GM18499 (cell line): Measurements from ENCODE around the gene RNF13.
"Not testable (repeated sequence)": the region's sequence is repeated elsewhere in the genome, so short reads cannot be mapped to it uniquely, and the experiment has no call there.

Source experiments
- ATAC-seq: cut with Tn5 transposase; IDR thresholded peaks from one replicate; pipeline ENCODE4 v1.9.1; 2021; ENCODE audit warnings: moderate number of reproducible peaks; ENCODE audit not compliant: insufficient read depth, unreplicated experiment

The RNF13 gene

DNA sequence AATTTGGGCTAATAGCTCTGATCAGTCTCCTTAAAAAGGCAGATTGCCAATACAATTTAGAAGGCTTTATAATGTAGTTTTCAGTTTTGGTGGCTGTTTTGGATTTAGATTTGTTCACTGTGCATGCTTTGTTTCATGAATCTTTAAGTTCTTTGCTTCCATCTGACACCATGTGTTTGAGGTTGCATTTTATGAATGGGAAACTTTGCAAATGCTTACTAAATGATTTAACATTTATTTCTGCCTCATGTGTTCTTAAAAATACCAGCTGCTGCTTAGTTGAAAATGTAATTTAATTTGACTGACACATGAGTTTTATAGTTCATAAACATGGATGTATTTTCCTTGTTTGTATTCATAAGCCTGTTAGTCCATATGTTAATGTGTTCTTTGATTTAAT is 78.6 kb downstream of the RNF13 start:
- ATAC-seq: no peak

DNA sequence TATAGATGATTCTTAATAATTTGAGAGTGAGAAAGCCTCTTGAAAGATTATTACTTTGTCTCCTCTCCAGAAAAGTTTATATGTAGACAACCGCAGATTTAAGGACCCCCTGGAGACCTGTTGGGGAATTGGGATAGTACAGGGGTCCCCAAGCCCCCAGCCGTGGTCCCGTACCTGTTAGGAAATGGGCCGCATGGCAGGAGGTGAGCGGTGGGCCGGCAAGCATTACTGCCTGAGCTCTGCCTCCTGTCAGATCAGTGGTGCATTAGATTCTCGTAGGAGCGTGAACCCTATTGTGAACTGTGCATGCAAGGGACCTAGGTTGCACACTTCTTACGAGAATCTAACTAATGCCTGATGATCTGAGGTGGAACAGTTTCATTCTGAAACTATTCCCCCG is 79.4 kb downstream of the RNF13 start:
- no peak for ATAC-seq

DNA sequence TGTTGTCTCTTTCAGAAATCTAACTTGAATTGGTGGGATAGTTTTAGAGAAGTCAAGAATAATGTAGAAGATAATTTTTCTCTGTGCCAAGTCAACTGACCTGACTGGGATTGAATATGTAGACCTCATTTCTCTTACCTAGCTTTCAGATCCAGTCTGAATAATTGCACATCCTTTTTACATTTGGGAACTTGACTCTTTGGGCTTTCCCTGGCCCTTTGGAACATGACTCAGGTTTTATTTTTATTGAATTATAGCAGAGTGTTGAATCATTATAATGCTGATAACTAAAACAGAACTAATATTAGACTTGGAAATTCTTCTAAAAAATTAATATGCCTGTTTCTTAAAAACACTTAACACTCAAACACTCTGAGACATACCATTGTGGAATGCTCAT is 81.2 kb downstream of the RNF13 start:
- no peak for ATAC-seq

DNA sequence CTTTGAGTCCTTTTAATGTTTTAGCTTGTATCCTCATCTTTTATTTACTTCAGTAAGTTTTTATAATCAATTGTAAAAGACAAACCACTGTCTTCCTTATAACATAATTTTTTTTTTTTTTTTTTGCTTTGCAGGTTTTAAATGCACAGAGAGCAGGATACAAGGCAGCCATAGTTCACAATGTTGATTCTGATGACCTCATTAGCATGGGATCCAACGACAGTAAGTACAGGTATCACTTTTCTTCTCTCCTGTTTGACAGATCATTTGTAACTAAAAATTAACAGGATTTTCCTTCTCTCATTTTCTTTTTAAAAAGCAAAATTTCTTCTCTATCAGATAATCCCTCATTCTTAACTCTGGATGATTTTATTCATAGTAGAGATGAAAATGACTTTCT is 82.3 kb downstream of the RNF13 start:
- ATAC-seq: no peak

DNA sequence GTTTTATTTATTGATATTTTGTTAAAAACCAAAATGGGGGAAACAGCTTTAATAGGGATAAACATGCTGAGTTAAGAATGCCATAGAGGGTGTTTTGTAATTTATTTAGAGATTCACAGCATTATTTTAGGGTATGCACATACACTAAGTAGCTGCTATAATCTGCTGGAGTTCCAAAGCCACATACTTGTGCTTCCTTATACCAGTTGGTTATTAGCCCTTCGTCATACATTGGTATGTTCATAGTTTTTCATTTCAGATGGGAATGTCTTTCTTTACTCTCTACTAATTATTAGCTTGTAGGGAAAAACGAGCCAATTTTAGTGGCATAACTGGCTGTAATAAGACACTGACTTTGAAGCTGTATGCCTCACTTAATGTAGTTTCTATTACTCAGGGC is 82.8 kb downstream of the RNF13 start:
- ATAC-seq: no peak

DNA sequence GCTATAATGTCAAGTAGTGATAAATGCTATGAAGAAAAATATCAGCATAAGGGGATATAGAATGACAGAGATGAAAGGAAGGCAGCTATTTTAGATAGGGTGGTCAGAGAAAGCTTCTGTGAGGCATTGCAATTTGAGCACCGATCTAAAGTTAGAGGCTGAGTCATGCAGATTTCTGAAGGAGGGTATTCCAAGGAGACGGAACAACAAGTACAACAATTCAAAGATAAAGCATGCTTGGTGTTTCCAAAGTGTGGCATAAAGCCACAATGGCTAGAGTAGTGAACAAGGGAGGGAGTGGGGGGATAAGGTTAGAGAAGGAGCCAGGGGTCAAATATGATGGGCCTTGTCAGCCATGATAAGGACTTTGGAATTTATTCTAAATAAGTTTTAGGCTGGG is 85.8 kb downstream of the RNF13 start:
- no peak for ATAC-seq

DNA sequence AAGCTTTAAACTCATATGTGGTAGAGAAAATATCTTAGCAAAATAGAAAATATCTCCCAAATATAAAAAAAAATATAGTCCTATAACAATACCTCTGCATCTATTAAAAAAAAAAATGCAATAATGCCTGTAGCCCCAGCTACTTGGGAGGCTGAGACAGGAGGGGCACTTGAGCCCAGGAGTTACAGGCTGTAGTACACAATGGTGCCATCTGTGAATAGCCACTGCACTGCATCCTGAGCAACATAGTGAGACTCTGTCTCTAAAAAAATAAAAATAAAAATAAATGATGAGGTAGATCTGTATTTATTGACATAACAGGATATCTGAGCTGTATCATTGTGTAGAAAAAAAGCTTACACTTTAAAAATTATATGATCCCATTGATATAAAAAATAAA is 87.3 kb downstream of the RNF13 start:
- no peak for ATAC-seq

DNA sequence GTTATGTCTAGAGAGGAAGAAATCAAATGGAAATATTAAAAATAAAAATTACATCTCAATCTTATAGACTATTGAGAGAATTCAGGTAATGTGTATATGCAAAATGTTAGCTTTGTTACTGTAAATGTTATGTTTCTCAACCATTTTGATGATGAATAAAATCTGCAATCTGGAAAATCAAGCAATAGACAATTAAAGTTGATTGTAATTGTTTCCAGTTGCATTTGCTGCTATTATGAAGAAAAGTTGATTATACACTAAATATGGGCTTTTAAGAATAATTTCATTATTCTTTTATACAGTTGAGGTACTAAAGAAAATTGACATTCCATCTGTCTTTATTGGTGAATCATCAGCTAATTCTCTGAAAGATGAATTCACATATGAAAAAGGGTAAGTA is 88.8 kb downstream of the RNF13 start:
- ATAC-seq: no peak

DNA sequence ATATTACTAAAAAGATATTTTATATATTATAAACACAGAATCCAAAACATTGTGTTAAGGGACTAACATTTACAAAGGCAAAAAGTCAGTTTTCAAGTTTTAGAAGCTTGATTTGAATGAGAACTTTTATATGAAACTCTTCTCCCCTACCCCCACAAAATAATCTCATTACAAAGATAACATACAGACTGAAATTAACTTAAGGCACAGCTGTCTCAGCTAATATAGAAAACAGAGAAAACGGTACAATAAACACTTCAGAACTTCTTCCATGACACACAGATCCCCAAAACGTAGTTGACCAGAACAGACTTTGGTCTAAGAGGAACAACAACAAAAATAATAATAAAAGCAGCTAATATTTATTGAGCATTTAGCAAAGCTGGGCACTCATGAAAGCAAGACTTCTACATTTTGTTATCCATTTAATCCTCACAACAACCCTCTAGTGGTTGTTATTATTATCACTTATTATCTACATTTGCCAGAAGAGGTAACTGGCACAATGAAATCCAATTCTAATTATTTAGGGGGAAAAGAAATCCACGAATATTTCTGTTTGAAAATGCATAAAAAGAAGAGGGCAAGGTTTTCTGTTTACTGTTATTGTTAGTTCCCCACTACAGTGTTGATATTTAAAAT is 89.6 kb downstream of the RNF13 start:
- no peak for ATAC-seq

DNA sequence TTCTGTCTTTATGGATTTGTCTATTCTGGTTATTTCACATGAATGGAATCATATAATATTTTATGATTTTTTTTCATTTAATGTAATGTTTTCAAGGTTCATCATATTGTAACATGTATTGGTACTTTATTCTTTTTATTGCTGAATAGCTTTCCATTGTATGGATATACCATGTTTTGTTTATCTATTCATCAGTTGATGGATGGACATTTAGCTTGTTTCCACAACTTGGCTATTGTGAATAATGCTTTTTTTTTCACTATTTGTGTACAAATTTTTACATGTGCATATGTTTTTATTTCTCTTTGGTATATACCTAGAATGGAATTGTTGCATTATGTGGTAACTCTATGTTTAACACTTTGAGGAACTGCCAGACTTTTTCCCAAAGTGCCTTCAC is 93.0 kb downstream of the RNF13 start:
- ATAC-seq: no peak

DNA sequence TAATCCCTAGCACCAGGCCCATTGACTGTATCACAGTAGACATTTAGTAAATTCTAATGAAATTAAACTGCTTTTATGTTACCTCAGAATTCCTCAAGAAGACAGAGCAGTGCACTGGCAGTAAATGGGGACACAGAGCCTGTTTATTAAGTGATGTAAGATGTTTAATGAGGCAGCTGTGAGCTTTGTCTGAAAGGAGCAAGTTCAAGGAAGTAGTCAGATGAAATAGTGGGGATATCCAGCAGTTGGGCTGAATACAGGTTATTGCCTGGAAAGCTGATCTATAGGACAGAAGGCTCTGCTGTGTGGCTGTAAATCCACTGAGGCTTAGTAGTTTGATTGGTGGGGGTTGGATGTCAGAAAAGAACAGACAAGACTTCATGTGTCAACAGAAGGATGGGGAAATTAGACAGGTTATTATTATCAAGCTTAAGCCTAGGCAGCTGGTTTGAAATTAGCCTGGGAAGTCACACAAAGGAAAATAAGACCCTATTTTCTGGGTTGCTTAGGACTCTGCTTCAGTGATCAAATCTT is 95.5 kb downstream of the RNF13 start:
- no peak for ATAC-seq

DNA sequence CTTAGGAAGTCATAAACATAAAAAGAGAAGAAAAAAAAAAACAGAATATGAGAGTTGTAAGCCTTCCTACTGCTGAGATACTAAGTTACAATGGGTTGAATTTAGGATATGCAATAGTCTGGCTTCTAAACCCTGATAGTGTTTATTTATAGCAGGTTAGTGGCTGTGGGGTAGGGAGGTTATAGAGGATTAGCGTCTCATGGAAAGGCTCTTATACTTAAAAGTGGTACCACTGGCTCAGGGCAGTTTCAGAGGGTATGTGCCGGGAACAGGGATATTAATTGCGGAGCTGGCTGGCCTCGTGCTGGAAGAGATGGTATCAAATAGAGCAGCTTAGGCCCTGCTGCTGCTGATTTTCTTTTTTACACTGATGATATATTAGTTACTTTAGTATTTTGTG is 96.9 kb downstream of the RNF13 start:
- ATAC-seq: no peak

DNA sequence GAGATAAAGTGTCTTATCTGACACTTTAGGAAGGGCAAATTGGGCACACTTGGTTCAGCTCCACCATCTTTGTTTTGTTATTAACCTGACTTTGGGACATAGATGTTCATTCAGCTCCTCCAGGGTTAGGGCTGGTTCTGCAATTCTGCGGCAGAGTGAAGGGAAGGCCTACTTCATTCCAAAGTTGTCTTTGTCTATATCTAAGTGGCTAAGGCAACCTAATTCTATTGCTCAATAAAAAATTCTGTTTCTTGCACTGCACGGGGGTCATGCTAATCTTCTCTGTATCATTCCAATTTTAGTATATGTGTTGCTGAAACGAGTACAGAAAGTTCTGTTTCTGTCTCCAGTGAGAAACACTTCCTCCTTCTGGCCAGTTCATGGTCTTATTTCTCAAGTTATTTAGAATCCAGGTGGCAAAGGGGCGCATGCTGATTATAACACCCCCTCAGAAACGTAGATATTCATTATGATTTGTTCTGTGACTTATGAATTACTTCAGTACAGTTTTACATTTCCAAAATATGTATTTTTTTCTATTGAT is 104.2 kb downstream of the RNF13 start:
- no peak for ATAC-seq

DNA sequence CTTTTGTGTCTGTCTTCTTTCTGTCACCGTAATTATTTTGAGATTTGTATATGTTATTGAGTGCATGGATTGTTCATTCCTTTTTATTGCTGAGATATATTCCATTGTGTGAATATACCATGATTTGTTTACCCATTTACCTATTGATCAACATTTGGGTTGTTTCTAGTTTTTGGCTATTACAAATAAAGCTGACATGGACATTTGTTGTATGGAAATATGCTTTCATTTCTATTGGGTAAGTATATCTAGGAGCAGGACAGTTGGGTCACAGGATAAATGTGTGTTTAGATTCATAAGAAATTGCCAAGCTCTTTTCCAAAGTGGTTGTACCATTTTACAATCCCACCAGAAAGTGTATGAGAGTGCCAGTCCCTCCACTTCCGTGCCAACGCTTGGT is 106.5 kb downstream of the RNF13 start:
- no peak for ATAC-seq

DNA sequence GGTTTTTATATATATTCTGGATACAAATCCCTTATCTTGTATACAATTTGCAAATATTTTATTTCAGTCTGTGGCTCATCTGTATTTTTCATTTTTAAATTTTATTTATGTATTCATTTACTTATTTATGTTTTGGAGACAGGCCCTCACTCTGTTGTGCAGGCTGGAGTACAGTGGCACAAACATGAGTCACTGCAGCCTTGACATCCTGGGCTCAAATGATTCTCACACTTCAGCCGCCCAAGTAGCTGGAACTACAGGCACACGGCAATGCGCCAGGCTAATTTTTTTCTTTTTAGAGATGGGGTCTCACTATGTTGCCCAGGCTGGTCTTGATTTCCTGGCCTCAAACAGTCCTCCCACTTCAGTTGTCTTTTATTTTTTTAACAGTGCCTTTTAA is 107.1 kb downstream of the RNF13 start:
- ATAC-seq: no peak

DNA sequence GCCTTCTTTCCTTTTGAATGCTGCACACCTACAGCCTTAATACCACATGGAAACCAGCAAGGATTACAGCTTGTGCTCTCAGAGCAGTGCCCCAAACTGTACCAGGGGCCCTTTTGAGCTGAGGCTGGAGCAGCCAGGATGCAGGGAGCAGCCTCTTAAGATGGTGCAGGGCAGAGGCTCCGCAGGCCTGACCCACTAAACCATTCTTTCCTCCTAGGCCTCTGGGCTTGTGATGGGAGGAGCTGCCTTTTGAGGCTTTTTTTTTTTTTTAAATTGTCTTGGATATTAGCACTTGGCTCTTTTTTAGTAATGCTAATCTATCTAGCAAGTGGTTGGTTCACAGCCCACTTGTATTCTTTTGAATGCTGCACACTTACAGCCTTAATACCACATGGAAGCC is 120.0 kb downstream of the RNF13 start:
- no peak for ATAC-seq

DNA sequence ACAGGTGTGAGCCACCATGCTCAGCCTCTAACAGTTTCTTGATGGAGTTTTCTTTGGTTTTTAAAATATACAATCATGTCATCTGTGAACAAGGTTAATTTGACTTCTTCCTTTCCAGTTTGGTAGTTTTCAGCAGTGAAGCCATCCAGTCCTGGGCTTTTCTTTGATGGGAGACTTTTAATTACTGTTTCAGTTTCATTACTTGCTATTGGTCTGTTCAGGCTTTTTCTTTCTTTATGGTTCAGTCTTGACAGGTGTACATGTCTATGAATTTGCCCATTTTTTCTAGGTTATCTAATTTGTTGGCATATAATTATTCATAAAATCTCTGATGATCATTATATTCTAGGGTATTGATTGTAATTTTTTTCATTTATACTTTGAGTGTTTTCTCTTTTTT is 120.8 kb downstream of the RNF13 start:
- ATAC-seq: no peak

DNA sequence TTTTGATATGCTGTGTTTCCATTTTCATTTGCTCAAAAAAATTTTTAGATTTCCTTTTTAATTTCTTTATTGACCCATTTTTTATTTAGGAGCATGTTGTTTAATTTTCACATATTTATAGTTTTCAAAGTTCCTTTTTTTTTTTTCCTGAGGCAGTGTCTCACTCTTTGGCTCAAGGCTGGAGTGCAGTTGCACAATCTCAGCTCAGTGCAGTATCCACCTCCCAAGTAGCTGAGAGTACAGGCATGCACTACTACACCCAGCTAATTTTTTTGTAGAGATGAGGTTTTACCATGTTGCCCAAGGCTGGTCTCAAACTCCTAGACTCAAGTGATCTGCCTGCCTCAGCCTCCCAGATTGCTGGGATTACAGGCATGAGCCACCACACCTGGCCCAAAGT is 121.5 kb downstream of the RNF13 start:
- no peak for ATAC-seq

DNA sequence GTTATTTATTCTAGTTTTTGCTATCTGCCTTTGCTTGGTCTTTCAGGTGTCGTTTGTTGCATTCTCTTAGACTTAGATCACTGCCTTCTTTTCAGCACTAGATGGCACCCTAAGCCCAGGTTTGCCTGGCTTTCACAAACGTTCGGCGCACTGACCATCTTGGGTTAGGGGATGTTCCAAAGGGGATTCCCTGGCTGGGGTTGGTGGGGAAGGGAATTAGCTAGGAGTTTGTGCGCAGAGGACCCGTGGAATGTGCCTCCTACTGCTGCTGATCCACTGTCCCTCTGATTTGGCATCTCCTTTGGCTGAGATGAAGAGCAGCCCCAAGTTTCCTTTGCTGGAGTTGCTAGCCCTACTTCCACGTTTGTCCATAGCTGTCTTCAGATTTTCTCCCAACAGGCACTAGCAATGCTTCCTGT is 123.8 kb downstream of the RNF13 start:
- no peak for ATAC-seq

DNA sequence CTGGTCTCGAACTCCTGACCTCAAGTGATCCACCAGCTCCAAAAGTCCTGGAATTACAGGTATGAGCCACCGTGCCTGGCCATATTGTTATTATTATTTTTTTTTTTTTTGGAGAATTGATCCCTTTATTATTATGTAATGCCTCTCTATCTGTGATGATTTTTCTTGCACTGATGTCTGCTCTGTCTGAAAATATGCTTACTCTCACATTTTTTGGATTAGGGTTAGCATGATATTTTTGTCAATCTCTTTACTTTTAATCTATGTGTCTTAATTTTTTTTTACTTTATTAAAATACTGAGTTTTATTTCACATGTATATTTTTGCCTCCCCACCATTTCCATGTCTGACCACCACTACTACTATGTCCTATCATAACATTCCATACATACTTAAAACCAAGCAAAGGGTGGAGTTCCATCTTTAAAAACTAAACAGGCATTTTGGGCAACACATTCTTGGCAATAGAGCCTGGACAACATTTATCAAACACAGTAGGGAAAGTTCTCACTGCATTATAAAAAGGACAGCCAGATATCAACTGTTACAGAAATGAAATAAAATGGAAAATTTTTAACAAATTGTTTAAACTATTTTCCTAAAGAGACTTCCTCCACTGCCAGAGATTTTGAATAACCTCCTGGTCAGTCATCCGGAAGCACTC is 125.5 kb downstream of the RNF13 start:
- not testable (repeated sequence) for ATAC-seq

DNA sequence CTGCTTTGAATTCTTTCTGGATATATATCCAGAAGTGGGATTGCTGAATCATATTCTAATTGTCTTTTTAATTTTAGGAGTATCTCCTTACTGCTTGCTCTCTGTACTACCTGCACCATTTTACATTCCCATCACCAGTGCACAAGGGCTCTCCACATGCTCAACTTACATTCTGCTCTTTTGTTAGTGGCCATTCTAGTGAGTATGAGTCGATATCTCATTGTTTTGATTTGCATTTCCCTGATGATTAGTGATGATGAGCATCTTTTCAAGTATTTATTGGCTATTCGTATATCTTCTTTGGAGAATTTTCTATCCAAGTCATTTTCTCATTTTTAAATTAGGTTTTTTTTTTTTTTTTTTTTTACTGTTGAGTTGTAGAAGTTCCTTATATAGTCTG is 128.2 kb downstream of the RNF13 start:
- no peak for ATAC-seq

DNA sequence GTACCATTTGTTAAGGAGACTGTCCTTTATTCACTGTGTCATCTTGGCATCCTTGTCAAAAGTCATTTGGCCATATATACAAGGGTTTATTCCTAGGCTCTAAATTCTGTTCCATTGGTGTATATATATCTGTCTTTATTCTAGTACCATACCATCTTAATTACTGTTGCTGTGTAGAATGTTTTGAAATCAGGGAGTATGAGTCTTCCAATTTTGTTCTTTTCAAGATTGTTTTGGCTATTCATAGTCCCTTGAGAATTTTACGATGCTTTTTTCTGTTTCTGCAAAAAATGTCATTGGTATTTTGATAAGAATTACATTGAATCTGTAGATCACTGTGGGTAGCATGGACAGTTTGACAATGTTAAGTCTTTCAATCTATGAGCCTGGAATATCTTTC is 128.9 kb downstream of the RNF13 start:
- ATAC-seq: no peak
